ENCODE data around the gene DDX6. TPM values are rescaled to one million over a fixed set of nuclear protein-coding genes. Genes with fewer than 3 reads are reported as not detected.
"Not testable (repeated sequence)": the region's sequence is repeated elsewhere in the genome, so short reads cannot be mapped to it uniquely, and the experiment has no call there.

DDX6 gene
- total RNA-seq, 4 donors from 2014 or later = 92.9 to 113 (median 105) TPM

- intact Hi-C loops (cut with DNase I); DNase-seq (ENCODE audit: extremely low spot score); H3K9me3 ChIP-seq; H3K27ac ChIP-seq (replicated peaks in 1 of 4); H3K36me3 ChIP-seq; H3K4me1 ChIP-seq; H3K4me3 ChIP-seq; H3K27me3 ChIP-seq: not testable (repeated sequence)
- WGBS = 81% methylated on average over 1 of the region's 2 CpGs
Observed at GRCh38 chr11:118727721-118728066, 63.3 kb downstream of the DDX6 start.

- 78% methylated on average over 7 of the region's 8 CpGs for WGBS
- H3K4me3 ChIP-seq; intact Hi-C loops (cut with DNase I); H3K27ac ChIP-seq (replicated peaks in 1 of 4); DNase-seq (ENCODE audit: extremely low spot score); H3K27me3 ChIP-seq; H3K36me3 ChIP-seq; H3K9me3 ChIP-seq; H3K4me1 ChIP-seq: not testable (repeated sequence)
Observed at GRCh38 chr11:118727001-118727720, 63.8 kb downstream of the DDX6 start.

GRCh38 chr11:118721478-118722015 is 69.4 kb downstream of the DDX6 start:
- DNase-seq (ENCODE audit: extremely low spot score); H3K9me3 ChIP-seq; intact Hi-C loops (cut with DNase I); H3K36me3 ChIP-seq; H3K27ac ChIP-seq (replicated peaks in 1 of 4); H3K4me3 ChIP-seq; H3K27me3 ChIP-seq; H3K4me1 ChIP-seq: not testable (repeated sequence)
- 82% methylated on average over 4 of the region's 10 CpGs for WGBS

GRCh38 chr11:118720740-118721139 is 70.2 kb downstream of the DDX6 start:
- intact Hi-C loops (cut with DNase I); H3K9me3 ChIP-seq; H3K27ac ChIP-seq (replicated peaks in 1 of 4); H3K27me3 ChIP-seq; H3K36me3 ChIP-seq; H3K4me3 ChIP-seq; DNase-seq (ENCODE audit: extremely low spot score); H3K4me1 ChIP-seq: not testable (repeated sequence)
- WGBS = 55% methylated on average over 8 of the region's 9 CpGs

GRCh38 chr11:118720078-118720477 is 70.9 kb downstream of the DDX6 start:
- DNase-seq (ENCODE audit: extremely low spot score); H3K27ac ChIP-seq (replicated peaks in 1 of 4); H3K4me3 ChIP-seq; H3K36me3 ChIP-seq; H3K4me1 ChIP-seq; H3K27me3 ChIP-seq; intact Hi-C loops (cut with DNase I); H3K9me3 ChIP-seq: not testable (repeated sequence)
- 79% methylated on average over 12 of the region's 13 CpGs for WGBS

GRCh38 chr11:118718562-118718961 is 72.4 kb downstream of the DDX6 start:
- H3K4me1 ChIP-seq = peaks cover 0 to 11% (median 6%) of the 10 kb centered on the region in 4 donors
- 83% methylated on average over 7 of the region's 7 CpGs for WGBS
- H3K4me3 ChIP-seq; H3K27ac ChIP-seq (replicated peaks in 1 of 4); H3K27me3 ChIP-seq; H3K36me3 ChIP-seq; intact Hi-C loops (cut with DNase I); H3K9me3 ChIP-seq; DNase-seq (ENCODE audit: extremely low spot score): not testable (repeated sequence)

- H3K4me3 ChIP-seq; H3K9me3 ChIP-seq; DNase-seq (ENCODE audit: extremely low spot score); intact Hi-C loops (cut with DNase I); H3K36me3 ChIP-seq; H3K27ac ChIP-seq (replicated peaks in 1 of 4); H3K27me3 ChIP-seq: not testable (repeated sequence)
- 94% methylated on average over 4 of the region's 4 CpGs for WGBS
- peaks cover 0 to 11% (median 6%) of the 10 kb centered on the region in 4 donors for H3K4me1 ChIP-seq
Observed at GRCh38 chr11:118717733-118718132, 73.2 kb downstream of the DDX6 start.

- H3K9me3 ChIP-seq; H3K27me3 ChIP-seq; DNase-seq (ENCODE audit: extremely low spot score); H3K27ac ChIP-seq (replicated peaks in 1 of 4); intact Hi-C loops (cut with DNase I); H3K4me3 ChIP-seq; H3K36me3 ChIP-seq: not testable (repeated sequence)
- WGBS = 98% methylated on average over 6 of the region's 6 CpGs
- H3K4me1 ChIP-seq = peaks cover 0 to 11% (median 6%) of the 10 kb centered on the region in 4 donors
Observed at GRCh38 chr11:118717221-118717620, 73.7 kb downstream of the DDX6 start.

- TF ChIP-seq POLR2AphosphoS5 (IDR thresholded peaks at IDR 0.05) = no peak
- no peak for TF ChIP-seq EP300 (IDR thresholded peaks at IDR 0.05)
- TF ChIP-seq POLR2A (IDR thresholded peaks at IDR 0.05; ENCODE audit: low read depth) = no peak
- TF ChIP-seq CTCF (IDR thresholded peaks at IDR 0.05) = no peak
- Histone ChIP-seq H3K27ac (replicated peaks in 1 of 4) (peak overlapping the region in 3 of 4 donors; percentile 26 to 52 (median 38)), H3K4me1 (peaks cover 0 to 11% (median 6%) of the 10 kb centered on the region in 4 donors), H3K9me3 (no peaks in the 10 kb centered on the region), H3K4me3 (no peak overlapping the region), H3K27me3 (no peaks in the 10 kb centered on the region), H3K36me3 (no peaks in the 10 kb centered on the region)
- no peak for DNase-seq (ENCODE audit: extremely low spot score)
- intact Hi-C loops (cut with DNase I) = no loop called here
- WGBS = 57% methylated on average over 4 of the region's 4 CpGs
Observed at GRCh38 chr11:118715837-118716260, 75.1 kb downstream of the DDX6 start.

All from esophagus muscularis mucosa (tissue), 4 donors.